ENCODE results near the gene YPEL4.

Gene YPEL4

DNA sequence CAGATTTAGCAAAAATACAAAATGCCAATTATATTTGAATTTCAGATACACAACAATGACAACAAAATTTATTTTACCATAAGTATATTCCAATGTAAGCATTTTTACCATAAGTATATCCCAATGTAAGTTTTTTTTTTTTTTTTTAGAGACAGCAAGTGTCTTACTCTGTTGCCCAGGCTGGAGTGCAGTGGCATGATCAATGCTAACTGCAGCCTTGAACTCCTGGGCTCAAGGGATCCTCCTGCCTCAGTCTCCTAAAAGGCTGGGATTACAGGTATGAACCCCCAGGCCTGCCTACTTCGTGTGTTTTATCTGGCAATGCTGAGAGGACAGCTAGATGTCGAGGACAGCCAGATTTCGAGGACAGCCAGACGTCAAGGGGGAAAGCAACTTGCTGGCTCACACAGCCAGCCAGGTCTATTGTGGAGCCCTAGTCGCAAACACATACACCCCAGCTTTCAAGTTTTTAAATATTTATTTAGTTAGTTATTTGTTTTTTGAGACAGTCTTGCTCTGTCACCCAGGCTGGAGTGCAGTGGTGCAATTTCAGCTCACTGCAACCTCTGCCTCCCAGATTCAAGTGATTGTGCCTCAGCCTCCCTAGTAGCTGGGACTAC, 53.3 kb downstream of the YPEL4 start:
- no peak for FAIRE-seq
- DNase-seq (ENCODE audit: low spot score), result no peak
